PC-9 (cell line): ENCODE results near the gene DEFB119.

Source experiments
- EZH2 ChIP-seq: fragments of 200-600 bp; sonication (generic); IDR thresholded peaks from 2 replicates; pipeline ENCODE4 v1.8.0; 2017; ENCODE audit warnings: antibody characterized with exemption, low read depth
- TF ChIP-seq, protein P1 (sequence below): fragments of 200-600 bp; sonication (generic); conservative IDR thresholded peaks from 2 replicates; pipeline ENCODE4 v1.6.1; 2017; ENCODE audit warnings: mixed run types, antibody characterized with exemption, mild to moderate bottlenecking, moderate library complexity

DNA sequence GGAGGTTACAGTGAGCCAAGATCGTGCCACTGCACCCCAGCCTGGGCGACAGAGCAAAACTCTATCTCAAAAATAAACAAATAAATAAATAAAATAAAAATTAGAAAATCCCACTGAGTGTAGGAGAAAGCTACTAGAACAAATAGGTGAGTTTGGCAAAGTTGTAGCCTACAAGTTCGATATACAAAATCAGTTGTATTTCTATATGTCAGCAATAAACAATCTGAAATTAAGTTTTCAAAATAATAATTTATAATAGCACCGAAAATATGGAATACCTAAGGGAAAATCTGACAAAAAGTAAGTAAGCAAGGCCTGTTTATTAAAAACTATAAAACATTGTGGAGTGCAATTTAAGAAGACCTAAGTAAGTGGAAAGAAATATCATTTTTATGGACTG, 27.1 kb downstream of the DEFB119 start:
- TF ChIP-seq, protein P1, sequence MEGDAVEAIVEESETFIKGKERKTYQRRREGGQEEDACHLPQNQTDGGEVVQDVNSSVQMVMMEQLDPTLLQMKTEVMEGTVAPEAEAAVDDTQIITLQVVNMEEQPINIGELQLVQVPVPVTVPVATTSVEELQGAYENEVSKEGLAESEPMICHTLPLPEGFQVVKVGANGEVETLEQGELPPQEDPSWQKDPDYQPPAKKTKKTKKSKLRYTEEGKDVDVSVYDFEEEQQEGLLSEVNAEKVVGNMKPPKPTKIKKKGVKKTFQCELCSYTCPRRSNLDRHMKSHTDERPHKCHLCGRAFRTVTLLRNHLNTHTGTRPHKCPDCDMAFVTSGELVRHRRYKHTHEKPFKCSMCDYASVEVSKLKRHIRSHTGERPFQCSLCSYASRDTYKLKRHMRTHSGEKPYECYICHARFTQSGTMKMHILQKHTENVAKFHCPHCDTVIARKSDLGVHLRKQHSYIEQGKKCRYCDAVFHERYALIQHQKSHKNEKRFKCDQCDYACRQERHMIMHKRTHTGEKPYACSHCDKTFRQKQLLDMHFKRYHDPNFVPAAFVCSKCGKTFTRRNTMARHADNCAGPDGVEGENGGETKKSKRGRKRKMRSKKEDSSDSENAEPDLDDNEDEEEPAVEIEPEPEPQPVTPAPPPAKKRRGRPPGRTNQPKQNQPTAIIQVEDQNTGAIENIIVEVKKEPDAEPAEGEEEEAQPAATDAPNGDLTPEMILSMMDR: no peak
- TF ChIP-seq EZH2: no peak
